ENCODE measurements around the gene NLN. TPM values are rescaled to one million over a fixed set of nuclear protein-coding genes. Genes with fewer than 3 reads are reported as not detected.

Gene NLN
- total and polyA plus RNA-seq, 2 of the 13 experiments (the other 11 are each of a cell fraction or from before 2014, with no cell fraction given) = 11.9 to 36.7 TPM

- ChIA-PET POLR2A (no interaction called here), CTCF (ENCODE audit: low intra/inter-chr PET ratio, low total read pairs) (no interaction called here)
- H3K4me3 ChIP-seq (replicated peaks in 1 of 3; ENCODE audit: insufficient read depth in 1 of 3, low read depth in 2 of 3, low read length in 3 of 3) = no peak overlapping the region
- intact Hi-C loops (cut with micrococcal nuclease; ENCODE audit: unreplicated experiment) (no loop called here), in situ Hi-C loops (cut with HindIII; ENCODE audit: extremely low pct_ligation_motif_present, low pct_unique_long_range_greater_than_20kb) (no loop called here)
- no TSS peak for BruUV-seq (replicated peaks)
- H3K79me2 ChIP-seq (ENCODE audit: insufficient read depth, low read length) = no peaks in the 10 kb centered on the region
- H3K27me3 ChIP-seq (ENCODE audit: control insufficient read depth in 1 of 2, insufficient read depth in 2 of 2, low read length in 2 of 2) = no peaks in the 10 kb centered on the region
- DNase-seq (ENCODE audit: low spot score) (no peak), ATAC-seq (no peak), FAIRE-seq (no peak)
- no peak overlapping the region for H3K27ac ChIP-seq (ENCODE audit: extremely low read length, insufficient read depth, low read length)
- TF ChIP-seq ESRRA (CRISPR knock-in tag; IDR thresholded peaks at IDR 0.05; ENCODE audit: low read depth) (no peak), ZBTB39 (CRISPR knock-in tag; IDR thresholded peaks at IDR 0.05) (no peak), ATF3 (CRISPR knock-in tag; IDR thresholded peaks at IDR 0.05) (no peak), RARG (CRISPR knock-in tag; IDR thresholded peaks at IDR 0.05; ENCODE audit: low read depth) (no peak), ARNT (IDR thresholded peaks at IDR 0.05) (no peak), ZNF782 (CRISPR knock-in tag; IDR thresholded peaks at IDR 0.05; ENCODE audit: borderline replicate concordance) (no peak)
- no peaks in the 10 kb centered on the region for H3K4me1 ChIP-seq (ENCODE audit: insufficient read depth, low read length)
- WGBS (ENCODE audit: low lambda C conversion rate) = 97% methylated on average over 3 of the region's 3 CpGs
- no peak overlapping the region for H3K4me2 ChIP-seq (ENCODE audit: low read depth, low read length)
- H4K20me1 ChIP-seq (ENCODE audit: insufficient read depth, low read length) = no peaks in the 10 kb centered on the region
- no peaks in the 10 kb centered on the region for H3K9me3 ChIP-seq (ENCODE audit: low read length)
- peaks cover 3 to 22% of the 10 kb centered on the region in 2 experiments for H3K36me3 ChIP-seq (replicated peaks in 1 of 2; ENCODE audit: control insufficient read depth in 1 of 2, insufficient read depth in 2 of 2, low read length in 2 of 2)
- no peak overlapping the region for H3K9ac ChIP-seq (ENCODE audit: insufficient read depth, low read depth, low read length)
- H2AFZ ChIP-seq (ENCODE audit: low read length) = no peak overlapping the region
Observed at GRCh38 chr5:65776441-65777141, 54.6 kb downstream of the NLN start.

All from HepG2 (cell line).